ENCODE results near the gene RGS12. TPM values are rescaled to one million over a fixed set of nuclear protein-coding genes. Genes with fewer than 3 reads are reported as not detected.

Gene RGS12
- polyA plus RNA-seq, 1 donor (not counting 4 experiments of a cell fraction or from before 2014, with no cell fraction given) = 34.0 TPM

- no peaks in the 10 kb centered on the region for H3K9me1 ChIP-seq (ENCODE audit: control insufficient read depth, extremely low read depth, insufficient read depth, low read length)
- DNase-seq (ENCODE audit: low read depth, low spot score) (no peak), FAIRE-seq (no peak)
- no peaks in the 10 kb centered on the region for H3K4me1 ChIP-seq (ENCODE audit: control insufficient read depth, extremely low read depth, insufficient read depth, low read length)
- H2AFZ ChIP-seq (ENCODE audit: control insufficient read depth, low read length) = no peak overlapping the region
- H3K9ac ChIP-seq (ENCODE audit: control insufficient read depth, extremely low read depth, insufficient read depth, low read length) = no peak overlapping the region
- no peaks in the 10 kb centered on the region for H4K20me1 ChIP-seq (ENCODE audit: control insufficient read depth, extremely low read depth, insufficient read depth, low read length)
- H3K4me3 ChIP-seq (ENCODE audit: control insufficient read depth in 2 of 3, extremely low read depth in 1 of 3, insufficient read depth in 2 of 3, low read depth in 1 of 3, low read length in 3 of 3) = no peak overlapping the region
- H3K79me2 ChIP-seq (ENCODE audit: control insufficient read depth, insufficient read depth, low read length) = no peaks in the 10 kb centered on the region
- H3K36me3 ChIP-seq (ENCODE audit: control insufficient read depth in 2 of 2, extremely low read depth in 1 of 2, insufficient read depth in 2 of 2, low read length in 2 of 2) = no peaks in the 10 kb centered on the region
- no peak overlapping the region for H3K27ac ChIP-seq (ENCODE audit: control insufficient read depth, insufficient read depth, low read length)
- TF ChIP-seq EZH2 (IDR thresholded peaks at IDR 0.05; ENCODE audit: low read length) (no peak), CTCF (optimal IDR thresholded peaks at IDR 0.05 in 1 of 3, IDR thresholded peaks at IDR 0.05 in 1 of 3, conservative IDR thresholded peaks at IDR 0.05 in 1 of 3; ENCODE audit: extremely low read depth in 1 of 3, insufficient read depth in 2 of 3, low read length in 3 of 3) (no peak)
- no peaks in the 10 kb centered on the region for H3K9me3 ChIP-seq (ENCODE audit: control insufficient read depth, low read depth, low read length)
- dilution Hi-C loops (cut with MboI; ENCODE audit: extremely low pct_ligation_motif_present, low sequenced_read_pairs) = no loop called here
- H3K27me3 ChIP-seq (ENCODE audit: control insufficient read depth, extremely low read depth, insufficient read depth, low read length) = no peaks in the 10 kb centered on the region
- H3K4me2 ChIP-seq (ENCODE audit: control insufficient read depth, extremely low read depth, insufficient read depth, low read depth, low read length) = no peak overlapping the region
These were observed 40.4 kb upstream of the RGS12 start for GRCh38 chr4:3252480-3252828.

GRCh38 chr4:3252831-3253641 is 39.8 kb upstream of the RGS12 start:
- Histone ChIP-seq H3K27me3 (ENCODE audit: control insufficient read depth, extremely low read depth, insufficient read depth, low read length) (no peaks in the 10 kb centered on the region), H2AFZ (ENCODE audit: control insufficient read depth, low read length) (no peak overlapping the region), H3K4me1 (ENCODE audit: control insufficient read depth, extremely low read depth, insufficient read depth, low read length) (peaks cover 3% of the 10 kb centered on the region), H3K36me3 (ENCODE audit: control insufficient read depth in 2 of 2, extremely low read depth in 1 of 2, insufficient read depth in 2 of 2, low read length in 2 of 2) (no peaks in the 10 kb centered on the region), H3K79me2 (ENCODE audit: control insufficient read depth, insufficient read depth, low read length) (no peaks in the 10 kb centered on the region), H3K9me1 (ENCODE audit: control insufficient read depth, extremely low read depth, insufficient read depth, low read length) (no peaks in the 10 kb centered on the region), H3K9ac (ENCODE audit: control insufficient read depth, extremely low read depth, insufficient read depth, low read length) (no peak overlapping the region), H3K4me2 (ENCODE audit: control insufficient read depth, extremely low read depth, insufficient read depth, low read depth, low read length) (no peak overlapping the region), H3K9me3 (ENCODE audit: control insufficient read depth, low read depth, low read length) (no peaks in the 10 kb centered on the region), H3K4me3 (ENCODE audit: control insufficient read depth in 2 of 3, extremely low read depth in 1 of 3, insufficient read depth in 2 of 3, low read depth in 1 of 3, low read length in 3 of 3) (no peak overlapping the region), H4K20me1 (ENCODE audit: control insufficient read depth, extremely low read depth, insufficient read depth, low read length) (no peaks in the 10 kb centered on the region), H3K27ac (ENCODE audit: control insufficient read depth, insufficient read depth, low read length) (no peak overlapping the region)
- FAIRE-seq = no peak
- no peak for TF ChIP-seq CTCF (optimal IDR thresholded peaks at IDR 0.05 in 1 of 3, IDR thresholded peaks at IDR 0.05 in 1 of 3, conservative IDR thresholded peaks at IDR 0.05 in 1 of 3; ENCODE audit: extremely low read depth in 1 of 3, insufficient read depth in 2 of 3, low read length in 3 of 3)
- DNase-seq (ENCODE audit: low read depth, low spot score) = no peak
- dilution Hi-C loops (cut with MboI; ENCODE audit: extremely low pct_ligation_motif_present, low sequenced_read_pairs) = no loop called here

Data from keratinocyte (primary cell).